Caco-2 (cell line): Measurements from ENCODE around the gene OSM. TPM values are rescaled to one million over a fixed set of nuclear protein-coding genes. Genes with fewer than 3 reads are reported as not detected.

ENCODE experiments used
- BruUV-seq: library from RNA; stranded (reverse); fragments of 400-500 nt; replicated peaks from 2 replicates; lab custom pipeline; 2021; lab: Mats Ljungman, UMichigan
- CTCF ChIA-PET: fragments of 300-600 bp; sonication (Branson Sonifier 250); formaldehyde crosslinking; loops from one replicate; lab custom pipeline; 2022; ENCODE audit warnings: antibody characterized with exemption; lab: Charles Lee
- POLR2A ChIA-PET: fragments of 300-600 bp; sonication (Branson Sonifier 250); formaldehyde crosslinking; loops from one replicate; lab custom pipeline; 2022; ENCODE audit warnings: antibody characterized with exemption; lab: Charles Lee
- DNase-seq, 2 experiments: peaks; one replicate each; pipeline versions ENCODE4 v3.0.0 to v3.0.0-alpha.2; 2020 to 2022
- H3K27me3 ChIP-seq: replicated peaks from 2 replicates; pipeline ENCODE4 v1.6.0; 2011; ENCODE audit warnings: low read length; ENCODE audit not compliant: control insufficient read depth, insufficient read depth
- H3K36me3 ChIP-seq: 2 replicates; pipeline ENCODE4 v1.5.1; 2011; ENCODE audit warnings: low read length; ENCODE audit not compliant: control insufficient read depth, insufficient read depth
- H3K4me1 ChIP-seq: fragments of 250-450 bp; sonication (Bioruptor Pico); 2 replicates; pipeline ENCODE4 v1.5.1; 2020; ENCODE audit warnings: mild to moderate bottlenecking
- H3K4me3 ChIP-seq: 2 replicates; pipeline ENCODE4 v1.5.1; 2011; ENCODE audit warnings: low read depth, mild to moderate bottlenecking, control low read depth, low read length
- H3K9me3 ChIP-seq: fragments of 250-450 bp; sonication (Bioruptor Pico); 2 replicates; pipeline ENCODE4 v1.5.1; 2020; ENCODE audit warnings: mild to moderate bottlenecking, moderate library complexity
- H3K27ac Mint-ChIP-seq: one replicate; pipeline ENCODE4 v1.8.0; 2022; ENCODE audit warnings: mixed read lengths; ENCODE audit not compliant: unreplicated experiment
- H3K27me3 Mint-ChIP-seq: one replicate; pipeline ENCODE4 v1.8.0; 2022; ENCODE audit warnings: mixed read lengths; ENCODE audit not compliant: insufficient read depth, unreplicated experiment
- H3K36me3 Mint-ChIP-seq: one replicate; pipeline ENCODE4 v1.8.0; 2022; ENCODE audit warnings: mild to moderate bottlenecking, mixed read lengths; ENCODE audit not compliant: insufficient read depth, unreplicated experiment
- H3K4me1 Mint-ChIP-seq: one replicate; pipeline ENCODE4 v1.8.0; 2022; ENCODE audit warnings: low read depth, mixed read lengths; ENCODE audit not compliant: unreplicated experiment
- H3K4me3 Mint-ChIP-seq: one replicate; pipeline ENCODE4 v1.8.0; 2022; ENCODE audit warnings: mild to moderate bottlenecking, moderate library complexity, mixed read lengths; ENCODE audit not compliant: unreplicated experiment
- H3K9me3 Mint-ChIP-seq: one replicate; pipeline ENCODE4 v1.8.0; 2022; ENCODE audit warnings: mixed read lengths; ENCODE audit not compliant: unreplicated experiment
- intact Hi-C: fragments of 100-400 bp; cut with micrococcal nuclease; formaldehyde crosslinking; loops from one replicate; pipeline ENCODE4 v1.10.0; 2022; ENCODE audit not compliant: unreplicated experiment
- total RNA-seq: library from RNA; stranded (reverse); gene quantifications from 2 replicates; pipeline ENCODE4 v1.2.3, GENCODE V29; 2022
- TF ChIP-seq, protein P1 (sequence below), 2 experiments: fragments of 200-600 bp in 1 of 2; IDR thresholded peaks; 1 replicate in 1 of 2; 2 replicates in 1 of 2; pipeline versions ENCODE4 v1.5.1 to v1.8.0; 2011 to 2022; ENCODE audit warnings: antibody characterized with exemption in 1 of 2, control low read depth in 1 of 2, inconsistent platforms in 1 of 2, low read depth in 1 of 2, low read length in 1 of 2, mild to moderate bottlenecking in 1 of 2, moderate library complexity in 1 of 2; ENCODE audit not compliant: insufficient read depth in 1 of 2, severe bottlenecking in 1 of 2, unreplicated experiment in 1 of 2

Gene OSM
- total RNA-seq, 1 experiment from 2014 or later = not detected

DNA sequence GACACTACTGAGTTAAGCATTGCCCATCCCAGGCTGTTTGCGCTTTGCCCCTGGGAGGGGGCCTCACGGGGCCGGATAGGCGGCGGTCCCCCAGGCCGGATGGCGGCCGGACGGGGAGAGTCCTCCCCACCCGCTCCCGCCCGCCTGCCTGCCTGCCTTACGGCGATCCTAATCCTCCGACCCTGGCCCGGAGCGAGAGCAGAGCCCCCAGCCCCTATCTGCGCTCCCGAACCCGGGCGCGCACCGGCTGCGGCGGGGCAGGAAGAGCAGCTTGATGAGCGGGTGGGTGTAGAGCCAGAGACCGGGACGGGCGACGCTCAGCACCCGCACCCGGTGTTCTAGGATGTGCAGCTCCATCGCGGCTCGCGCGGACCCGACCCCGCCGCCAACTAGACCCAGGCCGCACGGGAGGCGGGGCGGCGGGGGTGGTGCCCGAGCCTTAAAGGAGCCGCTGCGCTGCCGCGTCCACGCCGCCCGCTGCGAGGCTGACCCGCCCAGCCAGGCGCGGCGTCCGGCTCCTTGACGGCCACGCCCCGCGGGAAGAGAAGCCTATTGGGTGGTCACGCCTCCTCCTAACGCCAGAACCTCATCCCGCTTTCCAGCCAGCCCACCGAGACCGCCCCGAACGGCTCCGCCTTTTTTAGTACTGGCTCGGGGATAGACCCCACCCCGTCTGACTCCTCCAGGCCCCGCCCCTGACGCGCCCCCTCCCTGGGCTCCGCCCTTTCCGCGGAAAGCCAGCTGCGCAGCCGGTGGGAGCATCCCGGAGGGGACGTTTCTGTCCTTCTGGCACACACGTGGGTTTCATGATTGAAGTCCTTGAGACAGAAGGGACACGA, 22.7 kb upstream of the OSM start, which contains the start of gene CASTOR1:
TSS of gene CASTOR1 (minus strand) at position 365 of the 839 bp plus-strand sequence. CDS start at position 357, 8 bp downstream.
- Mint-ChIP-seq H3K4me1 (peaks cover 11% of the 10 kb centered on the region), H3K36me3 (peaks cover 5% of the 10 kb centered on the region), H3K9me3 (no peaks in the 10 kb centered on the region), H3K27me3 (no peaks in the 10 kb centered on the region), H3K27ac (peak within 1 kb of the TSS; percentile 77), H3K4me3 (peak within 1 kb of the TSS; percentile 81)
- TF ChIP-seq, protein P1, sequence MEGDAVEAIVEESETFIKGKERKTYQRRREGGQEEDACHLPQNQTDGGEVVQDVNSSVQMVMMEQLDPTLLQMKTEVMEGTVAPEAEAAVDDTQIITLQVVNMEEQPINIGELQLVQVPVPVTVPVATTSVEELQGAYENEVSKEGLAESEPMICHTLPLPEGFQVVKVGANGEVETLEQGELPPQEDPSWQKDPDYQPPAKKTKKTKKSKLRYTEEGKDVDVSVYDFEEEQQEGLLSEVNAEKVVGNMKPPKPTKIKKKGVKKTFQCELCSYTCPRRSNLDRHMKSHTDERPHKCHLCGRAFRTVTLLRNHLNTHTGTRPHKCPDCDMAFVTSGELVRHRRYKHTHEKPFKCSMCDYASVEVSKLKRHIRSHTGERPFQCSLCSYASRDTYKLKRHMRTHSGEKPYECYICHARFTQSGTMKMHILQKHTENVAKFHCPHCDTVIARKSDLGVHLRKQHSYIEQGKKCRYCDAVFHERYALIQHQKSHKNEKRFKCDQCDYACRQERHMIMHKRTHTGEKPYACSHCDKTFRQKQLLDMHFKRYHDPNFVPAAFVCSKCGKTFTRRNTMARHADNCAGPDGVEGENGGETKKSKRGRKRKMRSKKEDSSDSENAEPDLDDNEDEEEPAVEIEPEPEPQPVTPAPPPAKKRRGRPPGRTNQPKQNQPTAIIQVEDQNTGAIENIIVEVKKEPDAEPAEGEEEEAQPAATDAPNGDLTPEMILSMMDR (IDR thresholded peaks at IDR 0.05; ENCODE audit: insufficient read depth in 1 of 2, low read depth in 1 of 2, low read length in 1 of 2, severe bottlenecking in 1 of 2, unreplicated experiment in 1 of 2) = no peak
- no peaks in the 10 kb centered on the region for H3K9me3 ChIP-seq
- peak within 1 kb of the TSS; percentile 80 for H3K4me3 ChIP-seq
- peaks cover 4% of the 10 kb centered on the region for H3K4me1 ChIP-seq
- ChIA-PET CTCF (interaction anchor here (0.6 to 4.4 kb wide), 11 partner anchors 9 to 182 kb away, joined by 3 to 106 read pairs (median 7); partner anchors contain the start of genes RNF215, SEC14L2 and TBC1D10A), POLR2A (interaction anchor here (0.7 to 1.4 kb wide), 4 partner anchors 9 to 67 kb away, joined by 3 to 10 read pairs (median 4); partner anchors contain the start of genes CCDC157, SF3A1 and TBC1D10A)
- H3K36me3 ChIP-seq = no peaks in the 10 kb centered on the region
- no TSS peak for BruUV-seq
- no peaks in the 10 kb centered on the region for H3K27me3 ChIP-seq
- intact Hi-C loops = loop anchor here (1.0 to 10.0 kb wide), 5 partner anchors 9 to 195 kb away; partner anchors contain the start of gene RNF215
- DNase-seq = peak; percentile 98

DNA sequence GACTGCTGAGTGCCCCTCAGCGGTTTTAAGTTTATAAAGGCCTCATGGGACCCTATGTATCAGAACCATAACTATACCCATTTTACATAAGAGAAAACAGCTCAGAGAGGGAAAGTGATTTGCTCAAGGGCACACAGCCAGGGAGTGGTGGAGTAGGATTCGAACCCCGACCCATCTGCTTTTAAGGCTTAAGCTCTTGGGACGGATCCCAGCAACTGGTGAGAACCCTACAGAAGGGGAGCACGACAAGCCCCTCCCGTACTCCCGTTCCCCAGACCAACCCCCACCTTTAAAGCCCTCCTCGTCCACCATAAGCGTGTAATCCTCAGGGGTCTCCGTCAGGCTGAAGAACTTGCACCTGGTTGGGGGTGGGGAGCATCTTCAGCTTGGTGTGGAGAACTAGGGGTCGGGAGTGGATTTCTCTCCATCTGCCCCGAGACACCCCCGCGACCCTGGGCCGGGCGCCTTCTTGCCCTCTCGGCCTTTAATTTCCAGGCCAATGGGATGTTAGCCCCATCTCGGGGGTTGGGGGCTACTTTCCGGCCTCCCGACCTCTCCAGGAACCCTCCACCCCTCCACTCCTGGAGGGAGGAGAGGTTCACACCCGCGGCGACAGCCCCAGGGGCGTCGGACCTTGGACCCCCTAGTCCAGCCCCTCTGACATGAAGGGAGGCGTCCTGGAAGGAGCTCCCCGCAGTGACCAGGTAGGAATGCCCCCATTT, 21.9 kb upstream of the OSM start:
- Histone ChIP-seq H3K9me3 (no peaks in the 10 kb centered on the region), H3K4me1 (peaks cover 4% of the 10 kb centered on the region), H3K27me3 (no peaks in the 10 kb centered on the region), H3K36me3 (no peaks in the 10 kb centered on the region), H3K4me3 (peak overlapping the region; percentile 80)
- peaks cover 11% of the 10 kb centered on the region for H3K4me1 Mint-ChIP-seq
- H3K4me3 Mint-ChIP-seq = peak overlapping the region; percentile 81
- intact Hi-C loops = loop anchor here (1.0 to 10.0 kb wide), 6 partner anchors 10 to 196 kb away; partner anchors contain the start of gene RNF215
- TF ChIP-seq, protein P1 (IDR thresholded peaks at IDR 0.05; ENCODE audit: insufficient read depth in 1 of 2, low read depth in 1 of 2, low read length in 1 of 2, severe bottlenecking in 1 of 2, unreplicated experiment in 1 of 2) = no peak
- TSS peak; percentile 65 for BruUV-seq
- DNase-seq = no peak
- CTCF ChIA-PET = interaction anchor here (0.6 to 4.4 kb wide), 32 partner anchors 10 to 303 kb away, joined by 3 to 106 read pairs (median 6); partner anchors contain the start of genes CCDC157, PES1, RNF215 and SEC14L2
- no peaks in the 10 kb centered on the region for H3K36me3 Mint-ChIP-seq
- POLR2A ChIA-PET = interaction anchor here (0.5 to 1.2 kb wide), 8 partner anchors 10 to 102 kb away, joined by 3 to 14 read pairs (median 4); partner anchors contain the start of genes CCDC157, SF3A1 and TBC1D10A
- no peaks in the 10 kb centered on the region for H3K9me3 Mint-ChIP-seq
- peak overlapping the region; percentile 77 for H3K27ac Mint-ChIP-seq
- no peaks in the 10 kb centered on the region for H3K27me3 Mint-ChIP-seq
